Thymus (tissue), 11 donors: Measurements from ENCODE around the gene FAAH2. TPM values are rescaled to one million over a fixed set of nuclear protein-coding genes. Genes with fewer than 3 reads are reported as not detected.
"Not testable (repeated sequence)": the region's sequence is repeated elsewhere in the genome, so short reads cannot be mapped to it uniquely, and the experiment has no call there.

Experiments
- DNase-seq, 9 donors: peaks; one replicate each; pipeline ENCODE4 v3.0.0-alpha.2; 2013; ENCODE audit warnings: low spot score in 9 of 9, low read depth in 6 of 9, missing footprints in 1 of 9
- H3K27ac ChIP-seq, 2 donors: one replicate each; pipeline ENCODE4 v1.5.1; 2013; ENCODE audit warnings: control low read depth in 1 of 2, low read depth in 1 of 2, low read length in 1 of 2, mild to moderate bottlenecking in 1 of 2, moderate library complexity in 1 of 2
- H3K27me3 ChIP-seq, 2 donors: one replicate each; pipeline ENCODE4 v1.5.1; 2013; ENCODE audit warnings: low read length in 1 of 2; ENCODE audit not compliant: control insufficient read depth in 2 of 2, insufficient read depth in 1 of 2
- H3K36me3 ChIP-seq, 2 donors: one replicate each; pipeline ENCODE4 v1.5.1; 2013; ENCODE audit warnings: low read length in 1 of 2, mild to moderate bottlenecking in 1 of 2, moderate library complexity in 1 of 2; ENCODE audit not compliant: control insufficient read depth in 2 of 2, insufficient read depth in 2 of 2
- H3K4me1 ChIP-seq, 2 donors: one replicate each; pipeline ENCODE4 v1.5.1; 2013; ENCODE audit warnings: low read length in 2 of 2; ENCODE audit not compliant: control insufficient read depth in 2 of 2, insufficient read depth in 2 of 2
- H3K4me3 ChIP-seq, 2 donors: one replicate each; pipeline ENCODE4 v1.5.1; 2013; ENCODE audit warnings: low read length in 2 of 2, control low read depth in 1 of 2, mild to moderate bottlenecking in 1 of 2
- H3K9me3 ChIP-seq, 2 donors: one replicate each; pipeline ENCODE4 v1.5.1; 2013; ENCODE audit warnings: low read length in 1 of 2, mild to moderate bottlenecking in 1 of 2; ENCODE audit not compliant: control insufficient read depth in 2 of 2, insufficient read depth in 1 of 2
- WGBS: extraction: QIAGEN DNeasy Blood & Tissue Kit; methylation state at CpG from one replicate; pipeline ENCODE4 v1.1.7; 2013; 5-methylcytosine and 5-hydroxymethylcytosine counted together
- polyA plus RNA-seq: library from polyadenylated mRNA; stranded (reverse); fragments of 200-250 nt; gene quantifications from one replicate; pipeline ENCODE4 v1.2.3, GENCODE V29; 2013
- total RNA-seq: library from RNA; stranded (reverse); fragments of 120-200 nt; gene quantifications from one replicate; pipeline ENCODE4 v1.2.4, GENCODE V29; 2013
- donor health status: healthy.

FAAH2 gene
- total and polyA plus RNA-seq, 2 donors, result 24.5 to 34.6 TPM

DNA sequence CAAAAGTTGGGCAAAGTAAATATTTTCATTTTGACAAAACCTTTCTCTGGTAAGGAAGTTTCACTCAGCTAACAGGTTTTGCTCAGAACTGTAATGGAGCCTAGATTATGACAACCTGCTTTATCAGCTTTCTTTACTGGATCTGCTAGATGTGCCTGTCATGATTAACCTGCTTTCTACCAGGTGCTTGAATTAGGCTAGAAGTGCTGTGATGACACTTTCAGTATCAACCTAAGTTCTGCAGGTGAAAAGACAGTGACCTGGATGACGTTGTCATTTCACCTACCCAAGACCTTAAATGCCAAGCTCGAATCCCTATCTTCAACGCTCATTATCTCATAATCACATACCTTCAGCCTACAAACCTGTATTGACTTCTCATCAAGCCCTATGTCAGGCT is 1.5 kb upstream of the FAAH2 start:
- no peak for DNase-seq
- H3K27me3 ChIP-seq, result no peaks in the 10 kb centered on the region
- H3K4me3 ChIP-seq, result no peak overlapping the region
- no peaks in the 10 kb centered on the region for H3K36me3 ChIP-seq
- WGBS, result 92% methylated on average over 3 of the region's 3 CpGs
- H3K4me1 ChIP-seq, result no peaks in the 10 kb centered on the region
- H3K9me3 ChIP-seq, result no peaks in the 10 kb centered on the region
- no peak overlapping the region for H3K27ac ChIP-seq

- Histone ChIP-seq H3K4me3 (no peak overlapping the region), H3K4me1 (no peaks in the 10 kb centered on the region), H3K36me3 (no peaks in the 10 kb centered on the region), H3K27ac (no peak overlapping the region), H3K27me3 (no peaks in the 10 kb centered on the region), H3K9me3 (no peaks in the 10 kb centered on the region)
- WGBS, result 93% methylated on average over 1 of the region's 1 CpG
- DNase-seq, result no peak
Observed at GRCh38 chrX:57289089-57289488, 2.6 kb downstream of the FAAH2 start.

DNA sequence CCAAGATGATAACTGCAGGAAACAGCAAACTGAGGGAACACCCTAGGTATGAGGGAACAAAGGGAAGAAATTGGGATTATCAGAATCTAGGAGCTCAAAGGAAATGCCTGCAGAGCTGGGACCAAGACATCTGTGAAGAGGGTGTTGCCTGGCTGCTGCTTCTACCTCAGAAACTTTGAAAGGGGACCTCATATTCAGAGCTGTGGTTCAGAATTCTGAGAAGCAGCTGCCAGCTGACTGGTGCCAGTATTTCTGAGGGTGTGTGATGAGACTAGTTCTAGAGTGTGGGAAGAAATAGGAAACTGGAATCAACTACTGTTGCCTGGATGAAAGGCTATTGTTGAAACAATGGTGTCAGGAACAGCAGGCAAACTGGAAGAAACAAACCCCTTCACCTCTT is 8.5 kb downstream of the FAAH2 start:
- no peak for DNase-seq
- Histone ChIP-seq H3K4me3 (no peak overlapping the region), H3K4me1 (no peaks in the 10 kb centered on the region), H3K9me3 (no peaks in the 10 kb centered on the region), H3K27ac (no peak overlapping the region), H3K27me3 (no peaks in the 10 kb centered on the region), H3K36me3 (no peaks in the 10 kb centered on the region)

DNA sequence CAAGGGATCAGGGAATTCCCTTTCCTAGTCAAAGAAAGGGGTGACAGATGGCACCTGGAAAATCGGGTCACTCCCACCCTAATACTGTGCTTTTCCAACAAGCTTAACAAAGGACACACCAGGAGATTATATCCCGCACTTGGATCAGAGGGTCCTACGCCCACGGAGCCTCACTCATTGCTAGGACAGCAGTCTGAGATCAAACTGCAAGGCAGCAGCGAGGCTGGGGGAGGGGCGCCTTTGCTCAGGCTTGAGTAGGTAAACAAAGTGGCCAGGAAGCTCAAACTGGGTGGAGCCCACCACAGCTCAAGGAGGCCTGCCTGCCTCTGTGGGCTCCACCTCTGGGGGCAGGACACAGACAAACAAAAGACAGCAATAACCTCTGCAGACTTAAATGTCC is 9.2 kb downstream of the FAAH2 start:
- not testable (repeated sequence) for H3K4me3 ChIP-seq, H3K4me1 ChIP-seq, DNase-seq, H3K27ac ChIP-seq, H3K36me3 ChIP-seq, H3K9me3 ChIP-seq, H3K27me3 ChIP-seq
- WGBS, result 95% methylated on average over 6 of the region's 6 CpGs

GRCh38 chrX:57313583-57314215 is 27.2 kb downstream of the FAAH2 start:
- Histone ChIP-seq H3K36me3 (no peaks in the 10 kb centered on the region), H3K27ac (peak overlapping the region in 1 of 2 donors; percentile 62), H3K9me3 (no peaks in the 10 kb centered on the region), H3K4me1 (no peaks in the 10 kb centered on the region), H3K27me3 (no peaks in the 10 kb centered on the region), H3K4me3 (no peak overlapping the region)
- 80% methylated on average over 2 of the region's 2 CpGs for WGBS
- peak in 6 of 9 donors; percentile 5 to 61 (median 26) for DNase-seq

DNA sequence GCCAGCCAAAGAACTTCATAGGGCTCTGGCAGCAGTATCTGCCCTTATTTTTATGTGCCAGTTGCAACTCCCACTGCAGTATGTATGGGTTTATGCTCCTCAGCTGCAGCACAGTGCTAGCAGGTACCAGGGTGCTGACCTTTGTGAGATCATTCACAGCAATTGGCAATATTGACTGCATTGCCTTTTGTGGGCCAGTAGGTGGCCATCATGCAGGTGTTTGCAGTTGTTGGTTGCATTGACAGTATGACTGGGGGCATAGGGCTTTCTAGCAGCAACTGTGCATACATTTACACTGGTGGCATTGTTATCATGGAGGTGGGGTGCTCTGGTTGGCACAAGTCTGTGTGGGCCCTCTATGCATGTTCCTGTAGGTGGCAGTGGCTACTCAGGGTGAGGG is 42.5 kb downstream of the FAAH2 start:
- Histone ChIP-seq H3K4me3 (no peak overlapping the region), H3K27me3 (no peaks in the 10 kb centered on the region), H3K4me1 (no peaks in the 10 kb centered on the region), H3K36me3 (peaks cover 0 to 2% of the 10 kb centered on the region in 2 donors), H3K9me3 (no peaks in the 10 kb centered on the region), H3K27ac (no peak overlapping the region)
- no peak for DNase-seq

- not testable (repeated sequence) for H3K36me3 ChIP-seq, H3K4me3 ChIP-seq, H3K4me1 ChIP-seq, H3K9me3 ChIP-seq, DNase-seq, H3K27ac ChIP-seq, H3K27me3 ChIP-seq
- 93% methylated on average over 2 of the region's 2 CpGs for WGBS
Observed at GRCh38 chrX:57335790-57336189, 49.3 kb downstream of the FAAH2 start.

- H3K4me3 ChIP-seq, result no peak overlapping the region
- 92% methylated on average over 2 of the region's 2 CpGs for WGBS
- no peak for DNase-seq
- no peaks in the 10 kb centered on the region for H3K36me3 ChIP-seq
- no peaks in the 10 kb centered on the region for H3K9me3 ChIP-seq
- H3K4me1 ChIP-seq, result no peaks in the 10 kb centered on the region
- no peaks in the 10 kb centered on the region for H3K27me3 ChIP-seq
- no peak overlapping the region for H3K27ac ChIP-seq
Observed at GRCh38 chrX:57353472-57354132, 67.1 kb downstream of the FAAH2 start.

DNA sequence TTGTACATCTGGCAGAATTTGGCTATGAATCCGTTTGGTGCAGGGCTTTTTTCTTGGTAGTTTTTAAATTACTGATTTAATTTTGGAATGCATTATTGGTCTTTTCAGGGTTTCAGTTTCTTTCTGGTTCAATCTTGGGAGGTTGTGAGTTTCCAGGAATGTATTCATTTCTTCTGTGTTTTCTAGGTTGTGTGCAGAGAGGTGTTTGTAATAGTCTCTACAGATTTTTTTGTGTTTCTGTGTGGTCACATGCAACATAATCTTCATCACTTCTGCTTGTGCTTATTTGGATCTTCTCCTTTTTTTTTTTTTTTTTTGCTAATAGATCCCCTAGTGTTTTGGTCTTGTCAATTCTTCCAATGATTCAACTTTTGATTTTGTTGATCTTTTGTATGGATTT is 77.6 kb downstream of the FAAH2 start:
- Histone ChIP-seq H3K27me3 (no peaks in the 10 kb centered on the region), H3K4me1 (no peaks in the 10 kb centered on the region), H3K27ac (no peak overlapping the region), H3K4me3 (no peak overlapping the region), H3K9me3 (no peaks in the 10 kb centered on the region), H3K36me3 (no peaks in the 10 kb centered on the region)
- WGBS, result 84% methylated on average over 1 of the region's 1 CpG
- DNase-seq, result no peak
